GM03348 (cell line): ENCODE data around the gene IL1RL2.

Experiments
- DNase-seq: peaks from one replicate; pipeline ENCODE4 v3.0.0; 2012; ENCODE audit warnings: low spot score

Gene IL1RL2

GRCh38 chr2:102267774-102268173, 81.0 kb downstream of the IL1RL2 start:
- DNase-seq: no peak

- DNase-seq: peak; percentile 83
These were observed 81.8 kb downstream of the IL1RL2 start for GRCh38 chr2:102268510-102269199.

- DNase-seq: no peak
These were observed 82.3 kb downstream of the IL1RL2 start for GRCh38 chr2:102269200-102269524.

- no peak for DNase-seq
These were observed 85.0 kb downstream of the IL1RL2 start for GRCh38 chr2:102271844-102272243.

GRCh38 chr2:102273619-102274211, 86.9 kb downstream of the IL1RL2 start:
- DNase-seq: no peak

GRCh38 chr2:102276549-102277201, 89.9 kb downstream of the IL1RL2 start:
- DNase-seq: no peak

- no peak for DNase-seq
These were observed 90.4 kb downstream of the IL1RL2 start for GRCh38 chr2:102277202-102277700.

GRCh38 chr2:102278720-102279390, 92.0 kb downstream of the IL1RL2 start:
- DNase-seq: no peak

- DNase-seq: no peak
These were observed 92.5 kb downstream of the IL1RL2 start for GRCh38 chr2:102279391-102279735.

- no peak for DNase-seq
These were observed 95.9 kb downstream of the IL1RL2 start for GRCh38 chr2:102282678-102283091.

- DNase-seq: no peak
These were observed 97.2 kb downstream of the IL1RL2 start for GRCh38 chr2:102283996-102284395.

GRCh38 chr2:102284611-102285010, 97.8 kb downstream of the IL1RL2 start:
- DNase-seq: no peak

GRCh38 chr2:102285368-102285767, 98.5 kb downstream of the IL1RL2 start:
- no peak for DNase-seq

GRCh38 chr2:102286041-102286440, 99.2 kb downstream of the IL1RL2 start:
- DNase-seq: no peak

- DNase-seq: no peak
These were observed 102.3 kb downstream of the IL1RL2 start for GRCh38 chr2:102289129-102289528.
